ENCODE results near the gene ANO10. TPM values are rescaled to one million over a fixed set of nuclear protein-coding genes. Genes with fewer than 3 reads are reported as not detected.

ANO10 gene
- polyA plus RNA-seq, 3 donors: 11.2 to 24.8 (median 21.6) TPM

- H3K79me2 ChIP-seq (ENCODE audit: insufficient read depth, low read length): no peaks in the 10 kb centered on the region
- peak overlapping the region in 2 of 7 donors; percentile 25 to 38 for H3K27ac Mint-ChIP-seq
- H3K36me3 Mint-ChIP-seq: peaks cover 0 to 16% of the 10 kb centered on the region in 2 donors
- no peak overlapping the region for H3K4me2 ChIP-seq (replicated peaks; ENCODE audit: extremely low read depth, low read length, poor library complexity, severe bottlenecking)
- peaks cover 0 to 9% of the 10 kb centered on the region in 2 donors for H3K9me3 ChIP-seq (replicated peaks in 1 of 2; ENCODE audit: control insufficient read depth in 1 of 2, insufficient read depth in 1 of 2, low read length in 2 of 2)
- intact Hi-C loops (cut with micrococcal nuclease): no loop called here
- WGBS (ENCODE audit: insufficient coverage): no CpG with 5 or more reads among the region's 5 CpGs
- H3K9ac ChIP-seq (ENCODE audit: insufficient read depth, low read length, poor library complexity, severe bottlenecking): no peak overlapping the region
- H2AFZ ChIP-seq (ENCODE audit: insufficient read depth, low read depth, low read length, poor library complexity, severe bottlenecking): no peak overlapping the region
- no peaks in the 10 kb centered on the region for H3K36me3 ChIP-seq (replicated peaks in 1 of 2; ENCODE audit: control insufficient read depth in 1 of 2, insufficient read depth in 2 of 2, low read length in 2 of 2)
- TF ChIP-seq CTCF (IDR thresholded peaks at IDR 0.05): no peak
- H3K27me3 Mint-ChIP-seq (ENCODE audit: low read depth in 3 of 3): peaks cover 0 to 2% (median 0%) of the 10 kb centered on the region in 3 donors
- no peak overlapping the region for H3K4me3 ChIP-seq (replicated peaks in 1 of 3; ENCODE audit: low read depth in 2 of 3, low read length in 3 of 3)
- no peak overlapping the region for H3K27ac ChIP-seq (ENCODE audit: low read depth in 1 of 2, low read length in 2 of 2)
- H3K4me1 Mint-ChIP-seq: peaks cover 5% of the 10 kb centered on the region
- H3K9me3 Mint-ChIP-seq: peaks cover 0 to 12% (median 7%) of the 10 kb centered on the region in 7 donors
- no peaks in the 10 kb centered on the region for H4K20me1 ChIP-seq (ENCODE audit: insufficient read depth, low read length)
- H3K4me3 Mint-ChIP-seq: no peak overlapping the region
- no peak for DNase-seq
- no peaks in the 10 kb centered on the region for H3K27me3 ChIP-seq (ENCODE audit: control insufficient read depth in 2 of 2, insufficient read depth in 2 of 2, low read length in 2 of 2)
- no peaks in the 10 kb centered on the region for H3K4me1 ChIP-seq (ENCODE audit: control insufficient read depth in 1 of 2, insufficient read depth in 2 of 2, low read length in 2 of 2)
Measured at GRCh38 chr3:43489930-43490329, 131.9 kb downstream of the ANO10 start.

- no peaks in the 10 kb centered on the region for H3K79me2 ChIP-seq (ENCODE audit: insufficient read depth, low read length)
Measured at GRCh38 chr3:43485931-43486330, 135.9 kb downstream of the ANO10 start.

More at GRCh38 chr3:43485931-43486330, 135.9 kb downstream of the ANO10 start:
- Histone ChIP-seq H3K27ac (ENCODE audit: low read depth in 1 of 2, low read length in 2 of 2) (no peak overlapping the region), H3K36me3 (replicated peaks in 1 of 2; ENCODE audit: control insufficient read depth in 1 of 2, insufficient read depth in 2 of 2, low read length in 2 of 2) (no peaks in the 10 kb centered on the region), H3K9ac (ENCODE audit: insufficient read depth, low read length, poor library complexity, severe bottlenecking) (no peak overlapping the region), H3K27me3 (ENCODE audit: control insufficient read depth in 2 of 2, insufficient read depth in 2 of 2, low read length in 2 of 2) (no peaks in the 10 kb centered on the region), H3K4me3 (replicated peaks in 1 of 3; ENCODE audit: low read depth in 2 of 3, low read length in 3 of 3) (no peak overlapping the region), H2AFZ (ENCODE audit: insufficient read depth, low read depth, low read length, poor library complexity, severe bottlenecking) (no peak overlapping the region), H4K20me1 (ENCODE audit: insufficient read depth, low read length) (no peaks in the 10 kb centered on the region), H3K9me3 (replicated peaks in 1 of 2; ENCODE audit: control insufficient read depth in 1 of 2, insufficient read depth in 1 of 2, low read length in 2 of 2) (peaks cover 0 to 9% of the 10 kb centered on the region in 2 donors), H3K4me2 (replicated peaks; ENCODE audit: extremely low read depth, low read length, poor library complexity, severe bottlenecking) (no peak overlapping the region), H3K4me1 (ENCODE audit: control insufficient read depth in 1 of 2, insufficient read depth in 2 of 2, low read length in 2 of 2) (no peaks in the 10 kb centered on the region)
- Mint-ChIP-seq H3K27ac (no peak overlapping the region), H3K4me1 (peaks cover 5% of the 10 kb centered on the region), H3K36me3 (peaks cover 0 to 15% of the 10 kb centered on the region in 2 donors), H3K9me3 (peaks cover 0 to 12% (median 6%) of the 10 kb centered on the region in 7 donors), H3K27me3 (ENCODE audit: low read depth in 3 of 3) (peaks cover 0 to 2% (median 2%) of the 10 kb centered on the region in 3 donors), H3K4me3 (no peak overlapping the region)
- TF ChIP-seq CTCF (IDR thresholded peaks at IDR 0.05): no peak
- WGBS (ENCODE audit: insufficient coverage): 92% methylated on average over 1 of the region's 1 CpG
- intact Hi-C loops (cut with micrococcal nuclease): no loop called here
- DNase-seq: no peak
